HEK293T (cell line): Measurements from ENCODE around the gene CPXM1.

Experiments used
- BHLHE40 ChIP-seq: fragments of 450-650 bp; IDR thresholded peaks from 2 replicates; pipeline ENCODE4 v1.6.1; 2016; ENCODE audit warnings: mild to moderate bottlenecking, moderate library complexity, borderline replicate concordance
- FOXK2 ChIP-seq: fragments of 450-650 bp; IDR thresholded peaks from 2 replicates; pipeline ENCODE4 v1.6.1; 2016; ENCODE audit warnings: mild to moderate bottlenecking
- FOXM1 ChIP-seq: fragments of 450-650 bp; IDR thresholded peaks from 2 replicates; pipeline ENCODE4 v1.6.1; 2017; ENCODE audit warnings: mild to moderate bottlenecking, borderline replicate concordance
- NFRKB ChIP-seq: fragments of 450-650 bp; IDR thresholded peaks from 2 replicates; pipeline ENCODE4 v1.6.1; 2016; ENCODE audit warnings: mild to moderate bottlenecking, moderate library complexity
- SUZ12 ChIP-seq: fragments of 450-650 bp; IDR thresholded peaks from 2 replicates; pipeline ENCODE4 v1.6.1; 2016; ENCODE audit warnings: mild to moderate bottlenecking

DNA sequence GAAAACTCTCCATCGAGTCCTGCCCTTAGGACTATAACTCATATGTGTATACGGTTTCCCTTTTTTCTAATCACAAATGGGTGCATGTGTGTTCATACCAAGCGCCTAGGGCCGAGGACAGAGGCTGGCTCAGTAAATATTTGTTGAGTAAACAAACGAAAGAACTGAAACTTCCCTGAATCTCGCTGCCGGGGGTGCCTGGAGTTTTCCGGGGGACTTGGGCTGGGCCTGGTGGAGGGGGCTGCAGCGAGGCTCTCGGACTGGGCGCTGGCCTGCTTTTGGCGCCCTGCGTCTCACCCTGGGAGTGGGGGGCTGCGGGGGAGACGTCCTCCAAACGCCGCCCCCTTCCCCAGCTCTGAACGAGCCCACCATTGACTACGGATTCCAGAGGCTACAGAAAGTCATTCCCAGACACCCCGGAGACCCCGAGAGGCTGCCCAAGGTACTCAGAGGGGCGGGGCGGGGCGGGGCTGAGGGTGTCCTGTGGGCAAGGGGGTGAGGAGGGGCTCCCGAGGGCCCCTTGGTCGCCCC, 49.0 kb downstream of the CPXM1 start:
- TF ChIP-seq BHLHE40: no peak
- TF ChIP-seq FOXK2: no peak
- TF ChIP-seq FOXM1: no peak
- TF ChIP-seq NFRKB: no peak
- no peak for TF ChIP-seq SUZ12
